ENCODE results near the gene LRTM2. TPM values are rescaled to one million over a fixed set of nuclear protein-coding genes. Genes with fewer than 3 reads are reported as not detected.
A peak's percentile ranks its signal among the peaks of the same experiment; 100 is the strongest.

Gene LRTM2
- polyA plus RNA-seq, 1 donor (not counting 4 experiments of a cell fraction or from before 2014, with no cell fraction given): not detected

- peak overlapping the region; percentile 62 for H3K9ac ChIP-seq (ENCODE audit: control insufficient read depth, extremely low read depth, insufficient read depth, low read length)
- peak overlapping the region; percentile 89 for H2AFZ ChIP-seq (ENCODE audit: control insufficient read depth, low read length)
- dilution Hi-C loops (cut with MboI; ENCODE audit: extremely low pct_ligation_motif_present, low sequenced_read_pairs): no loop called here
- no peak for TF ChIP-seq CTCF (optimal IDR thresholded peaks at IDR 0.05 in 1 of 3, IDR thresholded peaks at IDR 0.05 in 1 of 3, conservative IDR thresholded peaks at IDR 0.05 in 1 of 3; ENCODE audit: extremely low read depth in 1 of 3, insufficient read depth in 2 of 3, low read length in 3 of 3)
- TF ChIP-seq EZH2 (IDR thresholded peaks at IDR 0.05; ENCODE audit: low read length): no peak
- no peaks in the 10 kb centered on the region for H4K20me1 ChIP-seq (ENCODE audit: control insufficient read depth, extremely low read depth, insufficient read depth, low read length)
- H3K4me1 ChIP-seq (ENCODE audit: control insufficient read depth, extremely low read depth, insufficient read depth, low read length): peaks cover 8% of the 10 kb centered on the region
- no peaks in the 10 kb centered on the region for H3K79me2 ChIP-seq (ENCODE audit: control insufficient read depth, insufficient read depth, low read length)
- H3K9me1 ChIP-seq (ENCODE audit: control insufficient read depth, extremely low read depth, insufficient read depth, low read length): no peaks in the 10 kb centered on the region
- H3K27ac ChIP-seq (ENCODE audit: control insufficient read depth, insufficient read depth, low read length): no peak overlapping the region
- no peaks in the 10 kb centered on the region for H3K27me3 ChIP-seq (ENCODE audit: control insufficient read depth, extremely low read depth, insufficient read depth, low read length)
- H3K36me3 ChIP-seq (ENCODE audit: control insufficient read depth in 2 of 2, extremely low read depth in 1 of 2, insufficient read depth in 2 of 2, low read length in 2 of 2): peaks cover 0 to 4% of the 10 kb centered on the region in 2 experiments
- no peaks in the 10 kb centered on the region for H3K9me3 ChIP-seq (ENCODE audit: control insufficient read depth, low read depth, low read length)
- DNase-seq (ENCODE audit: low read depth, low spot score): no peak
- peak overlapping the region; percentile 90 for H3K4me2 ChIP-seq (ENCODE audit: control insufficient read depth, extremely low read depth, insufficient read depth, low read depth, low read length)
- FAIRE-seq: no peak
- H3K4me3 ChIP-seq (ENCODE audit: control insufficient read depth in 2 of 3, extremely low read depth in 1 of 3, insufficient read depth in 2 of 3, low read depth in 1 of 3, low read length in 3 of 3): peak overlapping the region; percentile 39 to 77 (median 62)
Measured at GRCh38 chr12:1796515-1797010, 23.8 kb upstream of the LRTM2 start.

- no peak overlapping the region for H3K27ac ChIP-seq (ENCODE audit: control insufficient read depth, insufficient read depth, low read length)
- peak overlapping the region; percentile 39 to 77 (median 62) for H3K4me3 ChIP-seq (ENCODE audit: control insufficient read depth in 2 of 3, extremely low read depth in 1 of 3, insufficient read depth in 2 of 3, low read depth in 1 of 3, low read length in 3 of 3)
- no peaks in the 10 kb centered on the region for H3K9me3 ChIP-seq (ENCODE audit: control insufficient read depth, low read depth, low read length)
- H3K9ac ChIP-seq (ENCODE audit: control insufficient read depth, extremely low read depth, insufficient read depth, low read length): peak overlapping the region; percentile 62
- H3K36me3 ChIP-seq (ENCODE audit: control insufficient read depth in 2 of 2, extremely low read depth in 1 of 2, insufficient read depth in 2 of 2, low read length in 2 of 2): no peaks in the 10 kb centered on the region
- DNase-seq (ENCODE audit: low read depth, low spot score) (no peak), FAIRE-seq (no peak)
- H3K79me2 ChIP-seq (ENCODE audit: control insufficient read depth, insufficient read depth, low read length): no peaks in the 10 kb centered on the region
- H4K20me1 ChIP-seq (ENCODE audit: control insufficient read depth, extremely low read depth, insufficient read depth, low read length): no peaks in the 10 kb centered on the region
- peaks cover 8% of the 10 kb centered on the region for H3K4me1 ChIP-seq (ENCODE audit: control insufficient read depth, extremely low read depth, insufficient read depth, low read length)
- H2AFZ ChIP-seq (ENCODE audit: control insufficient read depth, low read length): peak overlapping the region; percentile 89
- H3K4me2 ChIP-seq (ENCODE audit: control insufficient read depth, extremely low read depth, insufficient read depth, low read depth, low read length): peak overlapping the region; percentile 90
- H3K27me3 ChIP-seq (ENCODE audit: control insufficient read depth, extremely low read depth, insufficient read depth, low read length): no peaks in the 10 kb centered on the region
- TF ChIP-seq CTCF (optimal IDR thresholded peaks at IDR 0.05 in 1 of 3, IDR thresholded peaks at IDR 0.05 in 1 of 3, conservative IDR thresholded peaks at IDR 0.05 in 1 of 3; ENCODE audit: extremely low read depth in 1 of 3, insufficient read depth in 2 of 3, low read length in 3 of 3) (peak in 1 of 3 experiments; percentile 26), EZH2 (IDR thresholded peaks at IDR 0.05; ENCODE audit: low read length) (no peak)
- dilution Hi-C loops (cut with MboI; ENCODE audit: extremely low pct_ligation_motif_present, low sequenced_read_pairs): no loop called here
- no peaks in the 10 kb centered on the region for H3K9me1 ChIP-seq (ENCODE audit: control insufficient read depth, extremely low read depth, insufficient read depth, low read length)
Measured at GRCh38 chr12:1797011-1797901, 23.1 kb upstream of the LRTM2 start.
